GM19328 (cell line): ENCODE results near the gene CADPS.

Source experiments
- ATAC-seq: cut with Tn5 transposase; IDR thresholded peaks from one replicate; pipeline ENCODE4 v1.9.1; 2021; ENCODE audit warnings: mild to moderate bottlenecking, moderate library complexity; ENCODE audit not compliant: unreplicated experiment

Gene CADPS

GRCh38 chr3:62873761-62874710 lies 1.2 kb downstream of the CADPS start:
- ATAC-seq = no peak

GRCh38 chr3:62873451-62873760 lies 1.8 kb downstream of the CADPS start:
- ATAC-seq = no peak

- ATAC-seq = no peak
Observed at GRCh38 chr3:62872318-62872717, 2.9 kb downstream of the CADPS start.

GRCh38 chr3:62870321-62870720 lies 4.9 kb downstream of the CADPS start:
- ATAC-seq = no peak

GRCh38 chr3:62863648-62864047 lies 11.6 kb downstream of the CADPS start:
- no peak for ATAC-seq

GRCh38 chr3:62859203-62859791 lies 15.9 kb downstream of the CADPS start:
- ATAC-seq = no peak

- ATAC-seq = no peak
Observed at GRCh38 chr3:62845996-62846395, 29.2 kb downstream of the CADPS start.

- no peak for ATAC-seq
Observed at GRCh38 chr3:62843508-62843907, 31.7 kb downstream of the CADPS start.

GRCh38 chr3:62839748-62840147 lies 35.5 kb downstream of the CADPS start:
- ATAC-seq = no peak

- ATAC-seq = no peak
Observed at GRCh38 chr3:62837145-62837787, 38.0 kb downstream of the CADPS start.

- peak; percentile 71 for ATAC-seq
Observed at GRCh38 chr3:62835554-62836236, 39.5 kb downstream of the CADPS start.

GRCh38 chr3:62833538-62833937 lies 41.7 kb downstream of the CADPS start:
- ATAC-seq = no peak

- no peak for ATAC-seq
Observed at GRCh38 chr3:62832553-62832952, 42.7 kb downstream of the CADPS start.

GRCh38 chr3:62830727-62831322 lies 44.4 kb downstream of the CADPS start:
- ATAC-seq = no peak

GRCh38 chr3:62827550-62827949 lies 47.7 kb downstream of the CADPS start:
- ATAC-seq = no peak

GRCh38 chr3:62824965-62825592 lies 50.1 kb downstream of the CADPS start:
- peak; percentile 52 for ATAC-seq

- no peak for ATAC-seq
Observed at GRCh38 chr3:62823461-62824050, 51.7 kb downstream of the CADPS start.

- no peak for ATAC-seq
Observed at GRCh38 chr3:62822905-62823304, 52.3 kb downstream of the CADPS start.

- peak; percentile 80 for ATAC-seq
Observed at GRCh38 chr3:62818347-62818746, 56.9 kb downstream of the CADPS start.

GRCh38 chr3:62817678-62818077 lies 57.5 kb downstream of the CADPS start:
- no peak for ATAC-seq
